BJ (cell line): ENCODE data around the gene ECSCR. TPM values are rescaled to one million over a fixed set of nuclear protein-coding genes. Genes with fewer than 3 reads are reported as not detected.
A peak's percentile ranks its signal among the peaks of the same experiment; 100 is the strongest.

Experiments used
- CTCF ChIA-PET: fragments of 350-600 bp; formaldehyde crosslinking; extraction: SDS; loops from one replicate; lab custom pipeline; 2021; ENCODE audit warnings: antibody characterized with exemption, inconsistent platforms; lab: Yijun Ruan, JAX
- POLR2A ChIA-PET: fragments of 300-600 bp; sonication (Branson Sonifier 250); formaldehyde crosslinking; extraction: SDS; loops from one replicate; lab custom pipeline; 2021; ENCODE audit warnings: antibody characterized with exemption; lab: Charles Lee
- DNase-seq: peaks from one replicate; pipeline ENCODE4 v3.0.0-alpha.2; 2011; ENCODE audit warnings: low read depth
- H3K27me3 ChIP-seq: 2 replicates; pipeline ENCODE4 v1.6.0; 2011; ENCODE audit warnings: low read length; ENCODE audit not compliant: control insufficient read depth, insufficient read depth
- H3K36me3 ChIP-seq: 2 replicates; pipeline ENCODE4 v1.5.1; 2011; ENCODE audit warnings: low read length; ENCODE audit not compliant: control insufficient read depth, insufficient read depth
- H3K4me3 ChIP-seq: 2 replicates; pipeline ENCODE4 v1.5.1; 2011; ENCODE audit warnings: low read depth, mild to moderate bottlenecking, control low read depth, low read length
- polyA plus RNA-seq: library from polyadenylated mRNA; depleted of rRNA; stranded (reverse); fragments of >200 nt; gene quantifications from 2 replicates; pipeline ENCODE4 v1.2.3, GENCODE V29; 2011
- TF ChIP-seq, protein P1 (sequence below): IDR thresholded peaks from 2 replicates; pipeline ENCODE4 v1.5.1; 2011; ENCODE audit warnings: low read depth, mild to moderate bottlenecking, control low read depth, inconsistent platforms, low read length, moderate library complexity; ENCODE audit not compliant: insufficient read depth

The ECSCR gene
- polyA plus RNA-seq, 1 experiment, result 0.38 TPM

- ChIA-PET CTCF (interaction anchor here (2.0 kb wide), 1 partner anchor 41 kb away, joined by 5 read pairs; no protein-coding TSS in a partner anchor), POLR2A (no interaction called here)
- no peak for DNase-seq
- TF ChIP-seq, protein P1, sequence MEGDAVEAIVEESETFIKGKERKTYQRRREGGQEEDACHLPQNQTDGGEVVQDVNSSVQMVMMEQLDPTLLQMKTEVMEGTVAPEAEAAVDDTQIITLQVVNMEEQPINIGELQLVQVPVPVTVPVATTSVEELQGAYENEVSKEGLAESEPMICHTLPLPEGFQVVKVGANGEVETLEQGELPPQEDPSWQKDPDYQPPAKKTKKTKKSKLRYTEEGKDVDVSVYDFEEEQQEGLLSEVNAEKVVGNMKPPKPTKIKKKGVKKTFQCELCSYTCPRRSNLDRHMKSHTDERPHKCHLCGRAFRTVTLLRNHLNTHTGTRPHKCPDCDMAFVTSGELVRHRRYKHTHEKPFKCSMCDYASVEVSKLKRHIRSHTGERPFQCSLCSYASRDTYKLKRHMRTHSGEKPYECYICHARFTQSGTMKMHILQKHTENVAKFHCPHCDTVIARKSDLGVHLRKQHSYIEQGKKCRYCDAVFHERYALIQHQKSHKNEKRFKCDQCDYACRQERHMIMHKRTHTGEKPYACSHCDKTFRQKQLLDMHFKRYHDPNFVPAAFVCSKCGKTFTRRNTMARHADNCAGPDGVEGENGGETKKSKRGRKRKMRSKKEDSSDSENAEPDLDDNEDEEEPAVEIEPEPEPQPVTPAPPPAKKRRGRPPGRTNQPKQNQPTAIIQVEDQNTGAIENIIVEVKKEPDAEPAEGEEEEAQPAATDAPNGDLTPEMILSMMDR, result no peak
- Histone ChIP-seq H3K4me3 (no peak overlapping the region), H3K27me3 (no peaks in the 10 kb centered on the region), H3K36me3 (peaks cover 11% of the 10 kb centered on the region)
Measured at GRCh38 chr5:139472386-139473030, 10.0 kb upstream of the ECSCR start.

DNA sequence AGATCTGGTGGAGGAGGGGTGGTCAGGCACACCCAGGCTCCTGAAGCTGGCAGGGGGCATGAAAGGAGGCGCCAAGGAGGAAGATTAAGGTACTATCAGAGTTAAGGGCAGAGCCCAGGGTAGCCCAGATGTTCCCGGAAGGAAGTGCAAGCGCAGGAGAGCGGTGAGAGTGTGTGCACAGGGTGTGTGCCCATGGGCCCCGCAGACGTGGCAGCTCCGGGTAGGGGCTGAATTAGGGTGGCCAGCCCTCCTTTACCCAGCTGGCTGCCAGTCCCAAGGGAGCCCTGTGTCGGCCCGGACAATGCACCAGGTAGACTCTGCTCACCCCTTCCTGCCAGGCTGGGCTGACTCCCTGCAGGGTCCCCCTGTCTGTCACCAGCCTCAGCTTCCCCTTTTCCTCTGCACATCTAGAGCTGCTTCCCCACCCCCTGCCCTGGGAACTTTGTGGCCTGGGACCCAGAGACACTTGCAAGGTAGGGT, 8.3 kb upstream of the ECSCR start, which contains the start of gene SMIM33:
TSS of gene SMIM33 (plus strand) at position 184 of the 480 bp plus-strand sequence. CDS start at position 302, 118 bp downstream.
- ChIA-PET CTCF (no interaction called here), POLR2A (no interaction called here)
- TF ChIP-seq, protein P1, result no peak
- no peak for DNase-seq
- H3K27me3 ChIP-seq, result no peaks in the 10 kb centered on the region
- no peak within 1 kb of the TSS for H3K4me3 ChIP-seq
- H3K36me3 ChIP-seq, result peaks cover 4% of the 10 kb centered on the region

DNA sequence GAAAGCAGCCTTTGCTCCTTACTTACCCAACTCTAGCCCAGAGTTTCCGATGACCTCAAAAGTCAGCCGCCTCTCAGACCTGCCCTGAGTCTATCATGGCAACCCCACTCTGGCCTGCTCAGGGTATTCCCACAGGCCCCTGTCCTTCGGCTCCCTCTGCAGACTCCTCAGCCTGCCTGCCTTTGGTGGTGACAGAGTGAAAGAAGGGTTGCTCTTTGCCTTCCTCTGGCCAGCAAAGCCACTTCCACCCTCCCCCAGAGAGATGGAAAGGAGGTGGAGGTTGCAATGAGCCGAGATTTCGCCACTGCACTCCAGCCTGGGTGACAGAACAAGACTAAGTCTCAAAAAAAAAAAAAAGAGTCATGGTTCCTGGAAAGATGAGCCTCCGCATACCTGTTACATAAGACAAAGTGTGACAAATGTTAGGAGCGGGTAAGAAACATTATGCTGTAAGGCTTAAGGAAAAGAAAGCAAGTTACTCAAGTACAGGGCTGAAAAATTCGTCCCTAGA, 5.9 kb upstream of the ECSCR start:
- ChIA-PET POLR2A (no interaction called here), CTCF (interaction anchor here (0.6 to 1.5 kb wide), 2 partner anchors 19 to 28 kb away, joined by 3 to 6 read pairs; no protein-coding TSS in a partner anchor)
- DNase-seq, result no peak

GRCh38 chr5:139461698-139462097, 845 bp downstream of the ECSCR start:
- DNase-seq, result no peak
- ChIA-PET POLR2A (no interaction called here), CTCF (interaction anchor here (0.7 kb wide), 1 partner anchor 34 kb away, joined by 3 read pairs; no protein-coding TSS in a partner anchor)
- TF ChIP-seq, protein P1, result no peak
- Histone ChIP-seq H3K4me3 (no peak overlapping the region), H3K27me3 (no peaks in the 10 kb centered on the region), H3K36me3 (no peaks in the 10 kb centered on the region)

More for the DNA sequence above, 5.9 kb upstream of the ECSCR start:
- TF ChIP-seq, protein P1, result peak; percentile 28; the same call in 1 of the 2 replicates
- Histone ChIP-seq H3K27me3 (no peaks in the 10 kb centered on the region), H3K36me3 (no peaks in the 10 kb centered on the region), H3K4me3 (no peak overlapping the region)

GRCh38 chr5:139461176-139461575, 1.4 kb downstream of the ECSCR start:
- Histone ChIP-seq H3K4me3 (no peak overlapping the region), H3K36me3 (no peaks in the 10 kb centered on the region), H3K27me3 (no peaks in the 10 kb centered on the region)
- DNase-seq, result no peak
- ChIA-PET CTCF (no interaction called here), POLR2A (no interaction called here)
- TF ChIP-seq, protein P1, result no peak
